Activated CD4-positive, alpha-beta T cell treated with anti-CD3 and anti-CD28 coated beads for 1 hour (primary cell): ENCODE measurements around the gene SLC9A9.
"Not testable (repeated sequence)": the region's sequence is repeated elsewhere in the genome, so short reads cannot be mapped to it uniquely, and the experiment has no call there.

Experiments used
- DNase-seq: peaks from one replicate; pipeline ENCODE4 v3.0.0-alpha.2; 2020

The SLC9A9 gene

DNA sequence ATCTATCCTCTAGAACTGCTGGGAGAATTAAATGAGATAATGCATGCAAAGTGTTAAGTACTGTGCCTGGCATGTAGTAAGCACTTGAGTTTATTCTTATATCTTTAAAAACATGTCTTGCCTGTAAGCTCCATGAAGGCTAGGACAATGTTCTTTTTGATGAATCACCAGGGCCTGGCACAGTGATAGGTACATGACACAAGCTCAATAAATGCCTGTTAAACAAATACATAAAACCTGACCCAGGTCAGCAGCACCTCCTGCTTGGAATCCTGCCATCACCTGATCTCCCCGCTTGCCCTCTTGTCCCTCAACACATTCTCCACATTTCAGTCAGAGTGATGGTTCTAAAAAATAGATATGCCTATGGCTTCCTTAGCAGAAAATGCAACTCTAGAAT is 541.9 kb downstream of the SLC9A9 start:
- DNase-seq, result no peak

DNA sequence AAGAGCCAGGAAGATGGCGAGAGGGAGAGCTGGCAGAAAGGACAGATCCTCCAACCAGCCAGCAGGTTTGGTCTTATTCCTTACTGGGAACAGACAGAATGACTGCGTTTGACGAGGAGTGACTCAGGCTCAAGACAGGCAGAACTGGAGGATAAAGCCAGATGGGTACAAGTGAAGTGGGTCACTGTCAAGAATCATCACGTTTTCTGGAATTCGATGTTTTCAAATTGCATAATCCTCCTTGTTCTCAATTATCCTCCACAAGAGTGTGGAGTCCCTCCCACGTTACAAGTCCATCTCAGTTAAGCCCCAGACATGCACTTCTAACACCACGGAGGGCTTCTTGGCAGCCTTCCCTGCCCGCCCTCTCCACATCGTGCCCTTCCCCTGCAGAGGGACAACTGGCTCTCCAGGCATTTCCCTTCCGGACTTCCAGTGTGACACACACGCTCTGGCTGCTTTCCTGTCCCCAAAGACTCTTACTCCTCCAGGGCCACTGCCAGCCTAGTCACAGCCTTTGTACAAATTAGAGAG is 545.6 kb downstream of the SLC9A9 start:
- no peak for DNase-seq

DNA sequence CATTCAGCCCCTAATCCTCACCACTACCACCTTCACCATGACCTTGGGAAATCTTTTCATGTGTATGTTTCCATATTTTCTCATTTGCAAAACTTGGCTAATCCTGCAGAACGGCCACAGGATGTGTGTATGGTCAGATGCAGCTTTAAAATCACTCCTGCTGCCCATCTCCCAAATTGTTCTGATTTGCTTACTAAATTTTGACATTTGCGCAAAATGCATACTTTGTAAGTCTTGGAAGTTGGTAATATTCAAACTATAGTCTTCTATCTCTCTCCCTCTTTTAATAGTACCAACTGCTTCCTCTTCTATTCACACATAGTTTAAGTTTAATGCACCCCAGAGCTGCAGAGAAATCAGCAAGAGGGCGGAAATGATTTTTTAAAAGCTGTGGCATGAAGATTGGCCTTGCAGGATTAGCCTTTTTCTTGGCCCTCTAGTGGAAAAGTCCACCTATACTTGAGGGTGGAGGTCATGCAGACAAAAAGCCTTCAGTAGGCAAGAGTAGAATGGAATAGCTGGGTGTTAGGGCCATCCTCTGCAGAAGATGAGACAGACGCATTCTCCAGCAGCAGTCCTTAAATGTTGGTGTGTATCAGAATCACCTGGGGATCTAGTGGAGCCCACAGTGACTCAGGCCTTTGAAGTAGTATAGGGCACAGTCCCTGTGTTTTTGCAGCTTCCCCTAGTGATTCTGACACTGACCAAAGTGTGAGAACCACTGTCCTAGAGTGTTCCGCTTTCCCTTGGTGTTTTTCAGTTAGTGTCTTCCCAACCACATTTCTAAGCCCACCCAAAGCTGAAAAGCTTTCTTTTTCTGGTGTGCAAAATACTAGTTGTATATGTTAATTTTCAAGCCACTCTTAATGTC is 547.0 kb downstream of the SLC9A9 start:
- no peak for DNase-seq

DNA sequence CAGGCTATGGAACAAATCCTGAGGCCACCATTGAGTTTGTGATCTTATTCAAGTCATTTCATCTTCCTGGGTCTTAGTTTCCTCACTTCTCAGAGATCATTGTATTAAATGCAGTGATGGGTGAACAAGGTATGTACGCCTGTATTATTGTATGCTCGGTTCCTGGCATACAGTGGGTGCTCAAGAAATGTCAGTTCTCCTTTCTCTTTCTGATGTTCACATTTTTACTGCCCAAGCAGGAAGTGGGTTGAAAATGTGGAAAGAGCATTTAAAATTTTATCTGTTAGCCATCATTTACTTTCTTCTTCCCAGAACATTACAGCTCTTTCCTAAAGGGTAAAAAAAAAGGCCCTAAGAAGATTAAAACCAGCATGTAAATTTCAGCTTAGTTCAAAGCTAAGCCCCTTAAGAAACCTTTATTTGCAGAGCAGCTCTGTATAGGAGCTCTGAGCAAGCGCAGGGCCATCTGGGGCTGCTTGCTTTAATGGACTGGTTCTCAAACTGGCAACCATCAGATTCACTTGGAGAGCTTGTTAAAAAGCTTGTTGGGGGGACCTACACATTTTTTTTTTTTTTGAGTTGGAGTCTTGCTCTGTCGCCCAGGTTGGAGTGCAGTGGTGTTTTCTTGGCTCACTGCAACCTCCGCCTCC is 549.3 kb downstream of the SLC9A9 start:
- no peak for DNase-seq

DNA sequence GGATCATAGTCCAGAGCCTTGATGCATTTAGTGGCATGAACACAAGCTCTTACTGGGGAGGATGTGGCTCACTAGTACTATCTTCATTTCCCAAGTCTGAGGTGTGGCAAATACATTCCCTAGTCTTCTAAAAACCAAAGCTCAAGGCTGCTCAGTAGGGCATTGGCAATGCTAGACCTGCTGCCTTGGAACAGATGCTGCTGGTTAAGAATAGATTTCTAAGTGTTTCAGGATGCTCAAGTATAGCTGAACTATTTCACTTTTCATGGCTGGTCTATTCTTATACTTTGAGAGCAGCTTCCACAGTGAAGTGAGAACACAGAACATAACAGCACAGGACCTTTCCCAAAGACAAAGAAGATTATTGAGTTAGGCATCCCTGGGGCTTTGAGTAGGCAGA is 549.9 kb downstream of the SLC9A9 start:
- no peak for DNase-seq

DNA sequence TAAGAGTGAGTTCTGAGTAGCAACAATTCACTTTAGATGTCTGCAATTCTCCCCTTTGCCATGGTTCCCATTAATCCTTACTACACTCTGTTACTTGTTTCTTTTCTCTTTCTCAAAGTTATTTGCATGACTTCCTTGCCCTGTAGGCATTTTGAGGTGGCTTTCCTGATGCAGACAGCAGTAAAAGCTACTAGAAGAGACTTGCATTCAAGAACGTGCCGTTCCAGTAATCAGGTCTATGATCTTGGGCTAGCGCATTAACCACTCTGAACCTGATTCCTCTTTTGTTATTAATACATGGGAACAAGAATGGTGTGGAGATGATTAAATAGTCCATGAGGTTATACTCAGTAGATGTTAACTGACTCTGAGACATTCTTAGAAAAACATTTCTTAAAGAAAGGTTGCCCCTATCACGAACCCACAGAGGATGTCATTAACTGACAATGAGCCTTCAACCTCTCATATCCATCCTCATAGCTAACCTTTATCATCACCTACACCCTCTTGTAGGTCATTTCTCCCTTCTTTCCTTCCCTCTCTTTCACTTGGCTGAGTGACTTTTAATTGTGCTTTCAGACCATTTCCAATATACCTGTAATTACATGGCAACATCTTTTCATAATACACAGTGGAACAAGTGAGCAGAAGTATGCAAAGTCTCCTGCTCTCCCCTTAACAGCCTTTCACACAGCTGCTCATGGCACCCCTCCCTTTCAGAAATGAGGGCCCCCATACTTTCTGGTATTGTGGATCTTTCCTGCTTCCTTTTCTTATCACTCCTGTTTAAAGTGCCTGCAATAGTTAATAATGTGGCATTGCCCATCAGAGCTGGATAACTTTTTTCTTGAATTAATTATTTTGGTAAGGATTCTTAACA is 552.8 kb downstream of the SLC9A9 start:
- DNase-seq, result no peak

DNA sequence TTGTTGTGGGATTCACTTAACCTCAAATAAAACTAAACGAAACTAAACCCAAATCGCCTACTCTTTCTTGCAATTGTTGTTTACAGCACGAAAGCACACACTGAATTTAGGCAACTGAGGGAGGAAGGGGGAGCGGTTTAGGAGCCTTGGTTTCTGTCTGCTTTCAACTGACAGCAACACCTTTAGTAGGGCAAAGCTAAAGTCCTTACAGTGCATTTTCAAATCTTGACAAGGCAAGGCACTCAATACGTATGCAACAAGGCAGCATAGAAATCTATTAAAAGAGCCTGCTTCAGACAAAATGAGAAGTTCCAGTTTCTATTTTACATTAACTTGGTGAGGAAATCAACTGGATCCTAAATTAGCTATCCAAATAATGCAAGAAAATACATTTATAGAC is 554.1 kb downstream of the SLC9A9 start:
- DNase-seq, result no peak

DNA sequence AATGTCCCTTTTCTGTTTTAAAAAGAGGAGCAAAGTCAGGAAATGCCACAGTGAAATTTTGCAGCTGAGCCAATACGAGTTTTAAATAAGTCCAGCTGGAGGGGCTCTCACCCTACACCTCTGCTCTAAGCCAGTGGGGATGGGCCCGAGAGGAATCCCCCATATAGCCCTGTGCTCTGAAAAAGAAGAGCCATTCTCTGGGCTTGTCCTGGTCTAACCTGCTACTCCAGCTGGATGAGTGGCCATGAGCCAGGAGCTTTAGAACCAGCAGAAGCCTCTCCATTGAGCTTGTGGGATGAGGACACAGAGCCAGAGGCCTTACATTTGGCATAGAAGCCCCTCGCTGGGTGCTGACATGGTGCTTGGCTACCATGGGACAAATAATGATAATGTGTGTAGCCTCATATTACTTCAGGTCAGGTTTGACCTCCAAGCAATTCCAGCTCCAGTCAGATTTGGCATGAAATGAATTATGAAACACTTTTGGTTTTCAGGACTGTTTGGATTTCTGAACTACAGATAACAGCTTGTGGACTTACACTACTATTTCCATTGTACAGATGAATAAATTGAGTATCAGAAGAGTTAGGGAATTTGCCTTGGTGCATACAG is 556.3 kb downstream of the SLC9A9 start:
- DNase-seq, result no peak

DNA sequence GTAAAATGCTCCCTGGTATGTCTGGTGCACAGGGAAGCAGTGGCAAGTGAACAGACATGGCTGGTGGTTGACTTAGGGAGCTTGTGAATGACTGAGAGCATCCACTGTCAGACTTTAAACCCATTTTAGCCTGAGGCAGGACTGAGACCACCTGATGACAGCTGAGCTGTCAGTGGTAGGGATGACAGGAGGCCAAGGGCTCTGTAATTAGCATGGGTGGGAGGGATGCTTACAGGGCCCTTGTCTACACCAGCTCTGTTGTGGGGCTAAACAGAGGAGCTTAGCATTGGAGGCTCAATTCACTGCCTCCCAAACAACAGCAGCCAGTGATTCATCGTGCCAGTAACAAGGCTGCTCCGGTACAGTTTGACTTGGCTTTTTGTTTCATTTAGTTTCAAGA is 559.3 kb downstream of the SLC9A9 start:
- no peak for DNase-seq

DNA sequence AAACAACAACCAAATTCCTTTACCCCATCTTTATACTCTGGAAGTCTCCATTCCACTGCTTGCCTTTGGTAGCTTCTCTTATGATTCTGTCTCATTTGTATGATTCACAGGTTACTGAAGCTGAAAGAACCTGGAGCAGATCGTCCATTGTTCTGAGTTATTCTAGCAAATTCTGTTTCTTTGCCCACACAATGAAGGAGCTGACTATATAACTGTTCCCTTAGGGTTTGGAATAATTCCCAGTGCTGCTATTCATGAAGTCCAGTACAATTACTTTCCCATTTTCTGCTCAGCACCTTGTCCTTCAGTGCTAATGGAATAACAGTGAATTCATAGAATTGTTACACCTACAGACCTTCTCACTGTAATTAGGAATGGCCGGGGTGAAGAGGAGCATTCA is 560.9 kb downstream of the SLC9A9 start:
- no peak for DNase-seq

DNA sequence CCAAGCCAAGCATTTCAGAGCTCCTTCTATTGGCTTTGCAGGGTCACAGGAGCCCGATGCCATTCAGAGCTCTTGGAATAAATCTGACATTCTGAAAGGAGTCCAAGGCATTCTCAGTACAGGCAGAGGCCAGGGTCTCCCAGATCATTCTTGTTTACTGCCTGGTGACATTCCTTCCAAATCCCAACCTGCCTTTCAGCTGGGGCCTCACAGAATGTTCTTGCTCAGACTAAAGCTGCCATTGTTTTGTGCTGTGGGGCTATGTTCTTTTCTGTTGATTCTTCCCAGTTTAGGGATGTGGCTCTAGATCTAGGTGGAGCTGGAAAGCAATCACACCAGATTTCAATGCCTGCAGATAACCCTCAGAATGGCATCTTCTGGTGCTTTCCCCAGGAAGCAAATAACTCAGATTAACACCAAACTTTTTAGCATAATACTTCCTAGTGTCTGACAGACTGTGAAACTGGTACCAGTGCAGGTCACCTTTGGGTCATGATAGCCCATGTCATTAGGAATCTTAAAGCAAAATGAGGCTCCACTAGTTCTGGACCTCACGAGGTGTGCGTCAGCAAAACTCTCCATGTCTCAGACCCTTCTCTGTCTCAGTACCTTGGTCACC is 561.8 kb downstream of the SLC9A9 start:
- no peak for DNase-seq

DNA sequence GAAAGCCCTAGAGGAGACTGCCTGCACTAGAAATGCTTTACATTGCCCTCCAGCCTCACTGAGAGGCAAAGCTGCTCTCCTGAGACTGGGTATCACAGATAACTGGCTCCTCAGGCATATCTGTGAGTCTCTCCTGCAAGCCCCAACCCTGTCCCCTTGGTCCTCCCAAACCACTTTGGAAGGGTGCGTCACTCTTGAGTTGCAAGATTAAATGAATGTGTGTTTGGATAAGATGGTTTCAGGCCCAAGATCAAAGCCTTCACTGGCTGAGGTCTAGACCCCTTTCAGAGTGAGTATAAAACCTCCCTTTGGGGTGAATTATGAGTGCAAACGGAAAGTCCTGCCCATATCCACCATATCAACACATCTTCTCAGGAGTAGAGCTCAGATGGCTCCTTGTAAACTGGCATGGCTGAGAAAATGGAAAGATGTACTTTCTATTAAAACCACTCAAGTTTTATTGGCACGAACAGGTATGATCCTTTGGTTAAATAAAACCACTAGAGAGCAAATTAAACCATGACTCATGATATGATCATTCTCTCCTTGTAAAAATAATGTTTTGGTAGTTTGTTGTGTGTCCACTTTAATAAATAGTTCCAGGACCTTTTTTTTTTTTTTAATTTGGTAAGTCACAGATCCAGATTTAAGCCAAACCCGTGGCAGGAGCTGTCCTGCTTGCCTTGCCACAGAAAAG is 564.7 kb downstream of the SLC9A9 start:
- no peak for DNase-seq

DNA sequence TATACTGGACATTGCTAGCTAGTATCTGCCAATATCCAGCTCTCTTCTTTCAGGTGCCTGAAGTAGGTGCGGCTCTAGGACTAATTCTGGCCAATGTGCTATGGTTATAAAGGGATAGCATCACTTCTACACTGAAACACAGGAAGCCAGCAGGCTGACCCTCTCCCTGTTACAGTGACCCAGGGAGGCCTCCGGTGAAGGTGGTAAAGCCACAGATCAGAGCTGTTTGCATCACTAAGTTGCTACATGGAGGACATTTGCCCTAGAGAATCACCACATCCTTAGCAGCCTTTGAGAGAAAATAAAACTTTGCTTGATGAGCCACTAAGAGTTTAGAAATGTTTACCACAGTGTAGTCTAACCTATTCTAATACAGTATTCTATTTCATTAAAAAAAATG is 567.3 kb downstream of the SLC9A9 start:
- DNase-seq, result no peak

DNA sequence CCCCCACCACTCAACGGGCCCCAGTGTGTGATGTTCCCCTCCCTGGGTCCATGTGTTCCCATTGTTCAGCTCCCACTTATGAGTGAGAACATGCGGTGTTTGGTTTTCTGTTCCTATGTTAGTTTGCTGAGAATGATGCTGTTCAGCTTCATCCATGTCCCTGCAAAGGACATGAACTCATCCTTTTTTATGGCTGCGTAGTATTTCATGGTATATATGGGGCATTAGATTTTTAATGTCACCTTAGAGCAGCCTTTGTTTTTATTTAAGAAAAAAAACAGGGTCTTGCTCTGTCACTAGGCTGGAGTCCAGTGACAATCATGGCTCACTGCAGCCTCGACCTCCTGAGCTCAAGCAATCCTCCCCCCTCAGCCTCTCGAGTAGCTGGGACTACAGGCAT is 568.7 kb downstream of the SLC9A9 start:
- not testable (repeated sequence) for DNase-seq

DNA sequence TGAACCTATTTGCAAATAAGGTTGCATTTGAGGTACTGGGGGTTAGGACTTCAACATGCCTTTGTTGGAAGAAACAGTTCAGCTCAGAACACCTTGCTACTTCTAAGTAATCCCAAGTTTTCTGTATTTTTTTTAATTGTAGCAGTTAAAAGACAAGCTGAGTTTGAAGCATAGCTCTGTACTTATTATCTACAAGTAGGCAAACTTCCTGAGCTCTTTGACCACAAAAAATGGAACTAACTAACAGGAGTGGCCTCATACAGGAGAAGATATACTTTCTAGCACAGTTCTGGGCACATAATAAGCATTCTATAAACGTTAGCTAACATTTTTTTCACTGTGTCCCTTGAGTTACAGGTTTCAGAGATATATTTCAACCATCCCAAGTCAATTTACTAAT is 569.5 kb downstream of the SLC9A9 start:
- DNase-seq, result no peak

DNA sequence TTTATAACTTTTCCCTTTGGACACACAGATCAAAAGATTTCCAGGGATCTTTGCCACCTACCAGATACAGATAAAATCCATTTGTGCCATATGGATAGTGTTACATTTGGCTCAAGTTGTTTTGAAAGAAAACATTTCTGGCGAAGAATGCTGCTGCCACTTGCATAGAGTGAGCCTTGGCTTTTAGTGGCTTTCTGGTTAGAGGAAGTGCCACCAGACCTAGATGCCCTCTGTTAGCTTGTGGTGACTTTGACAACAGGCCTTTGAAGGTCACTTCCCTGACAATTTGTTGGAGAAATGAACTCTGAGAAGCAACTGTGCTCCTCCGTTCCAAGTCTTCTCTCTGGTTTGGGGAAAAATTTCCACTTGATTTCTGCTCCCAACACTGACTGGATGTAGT is 570.7 kb downstream of the SLC9A9 start:
- no peak for DNase-seq

DNA sequence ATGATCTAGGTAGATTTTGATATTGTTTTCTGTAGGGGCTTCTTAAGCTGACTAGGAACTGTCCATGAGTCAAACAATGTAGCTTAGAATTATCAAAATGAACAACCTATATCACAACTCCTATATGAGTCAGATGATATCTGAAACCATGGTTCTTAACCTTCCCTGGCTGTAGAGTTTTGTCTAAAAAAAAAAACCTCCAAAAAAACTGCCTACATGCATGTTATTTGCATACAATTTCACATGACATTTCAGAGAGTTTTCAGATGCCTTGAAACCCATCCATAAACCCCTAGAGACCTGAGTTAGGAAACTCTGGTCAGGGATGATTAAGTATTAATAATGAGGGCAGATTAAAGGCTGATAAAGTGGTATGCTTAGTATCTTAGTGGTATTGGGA is 571.7 kb downstream of the SLC9A9 start:
- DNase-seq, result no peak

DNA sequence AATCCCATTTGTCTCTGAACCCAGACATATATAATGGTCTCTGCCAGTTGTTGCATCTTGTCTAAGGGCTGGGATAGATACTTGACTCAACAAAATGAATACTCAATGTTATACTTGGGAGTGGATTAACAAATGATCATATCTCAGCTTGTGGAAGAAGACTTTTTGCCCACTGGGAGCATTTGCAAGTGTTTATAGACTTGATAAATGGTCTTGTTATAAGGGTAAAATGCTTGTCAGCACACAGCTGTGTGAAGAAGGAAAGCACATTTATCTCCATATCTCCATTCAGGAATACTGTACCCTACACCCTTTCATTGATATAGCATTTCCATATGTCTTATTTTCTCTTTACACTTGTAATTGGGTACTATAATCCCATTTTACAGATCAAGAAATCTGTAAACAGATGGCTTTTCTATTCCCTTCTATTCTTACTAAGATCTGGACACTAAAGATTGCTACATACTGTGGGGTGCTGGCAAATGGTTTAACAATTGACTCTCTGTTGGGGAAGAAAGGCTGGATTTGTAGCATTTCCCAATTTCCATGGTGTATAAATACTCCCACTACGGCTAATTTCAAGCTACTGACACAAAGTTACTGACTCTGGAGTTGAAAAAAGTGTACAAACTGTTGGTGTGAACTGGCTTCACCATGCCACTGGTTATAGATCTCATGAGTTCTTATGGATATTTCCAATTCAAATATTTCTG is 574.1 kb downstream of the SLC9A9 start:
- no peak for DNase-seq

DNA sequence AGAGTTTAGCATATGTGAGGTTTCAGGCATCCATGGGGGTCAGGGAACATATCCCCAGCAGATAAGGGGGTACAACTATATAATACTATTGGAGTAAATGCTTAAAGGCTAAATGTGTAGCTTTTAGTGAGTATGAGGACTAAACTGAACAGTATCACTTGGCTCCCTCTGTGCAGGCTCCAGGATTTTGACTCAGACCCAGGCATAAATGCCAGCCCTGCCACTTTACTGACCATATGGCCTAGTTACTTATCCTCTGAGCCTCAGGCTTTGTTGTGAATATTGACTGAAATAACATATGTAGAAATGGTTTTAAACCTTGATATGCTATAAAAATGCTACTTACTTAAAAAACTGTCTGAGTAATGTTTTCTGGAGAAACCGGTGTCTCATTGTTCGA is 577.1 kb downstream of the SLC9A9 start:
- DNase-seq, result no peak

DNA sequence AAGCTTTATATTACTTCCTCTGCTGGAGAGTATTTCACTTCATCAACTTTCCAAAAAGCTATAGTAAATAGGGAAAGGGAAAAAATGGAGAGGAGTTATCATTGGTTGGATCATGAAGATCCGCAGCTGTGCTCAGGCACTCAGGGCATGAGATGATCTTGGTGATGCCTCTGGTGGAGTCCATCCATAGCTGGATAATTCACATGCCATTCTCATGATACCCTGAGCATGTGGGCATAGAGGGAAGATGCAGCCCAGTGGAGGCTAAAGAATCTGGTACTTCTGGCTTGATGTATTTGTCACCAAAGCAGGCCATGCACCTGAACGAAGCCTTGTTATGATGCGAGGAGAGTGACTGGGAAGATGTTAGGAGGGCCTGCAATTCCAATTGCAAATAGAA is 578.5 kb downstream of the SLC9A9 start:
- no peak for DNase-seq

DNA sequence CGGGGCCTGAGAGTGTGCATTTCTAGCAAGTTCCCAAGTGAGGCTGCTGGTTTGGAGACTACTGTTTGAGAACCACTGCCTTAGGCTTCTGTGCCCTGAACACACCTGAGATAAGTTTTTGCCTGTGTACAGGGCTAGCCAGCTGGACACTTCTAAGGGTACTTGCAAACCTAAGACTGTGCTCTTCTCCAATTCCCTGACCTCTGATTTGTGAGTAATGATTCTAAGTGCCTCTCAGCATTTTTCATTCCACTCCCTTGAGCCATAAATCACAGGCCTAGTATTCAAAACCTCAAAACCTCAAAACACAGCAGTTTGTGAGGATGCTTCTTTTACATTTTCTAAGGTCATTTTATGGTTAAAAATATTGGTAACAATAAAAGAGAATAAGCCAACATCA is 580.3 kb downstream of the SLC9A9 start:
- no peak for DNase-seq
